Measurements from ENCODE around the gene SYT15B.
"Not testable (repeated sequence)": the region's sequence is repeated elsewhere in the genome, so short reads cannot be mapped to it uniquely, and the experiment has no call there.

GRCh38 chr10:47775361-47776231, 12.2 kb upstream of the SYT15B start:
- TF ChIP-seq CTCF (IDR thresholded peaks at IDR 0.05; ENCODE audit: low read depth, low read length) = peak; percentile 36
- TF ChIP-seq EZH2phosphoT487 (IDR thresholded peaks at IDR 0.05; ENCODE audit: low read depth) = not testable (repeated sequence)

All from OCI-LY3 (cell line).